Trophoblast cell (in vitro differentiated cells and primary cell): Measurements from ENCODE around the gene CFDP1.

Experiments used
- DNase-seq, 2 donors: peaks; one replicate each; pipeline ENCODE4 v3.0.0-alpha.2; 2016
- H2AFZ ChIP-seq: 2 replicates; pipeline ENCODE4 v1.6.1; 2013; ENCODE audit warnings: low read length, moderate library complexity, mild to moderate bottlenecking; ENCODE audit not compliant: insufficient read depth, poor library complexity
- H2AK5ac ChIP-seq: 2 replicates; pipeline ENCODE4 v1.6.1; 2013; ENCODE audit warnings: mild to moderate bottlenecking, low read length
- H2BK120ac ChIP-seq: 2 replicates; pipeline ENCODE4 v1.6.1; 2013; ENCODE audit warnings: low read length, mild to moderate bottlenecking, moderate library complexity; ENCODE audit not compliant: insufficient read depth, poor library complexity
- H2BK12ac ChIP-seq: 2 replicates; pipeline ENCODE4 v1.6.1; 2013; ENCODE audit warnings: mild to moderate bottlenecking, low read length, moderate library complexity
- H2BK5ac ChIP-seq: 2 replicates; pipeline ENCODE4 v1.6.1; 2013; ENCODE audit warnings: low read length, low read depth, moderate library complexity, mild to moderate bottlenecking; ENCODE audit not compliant: poor library complexity
- H3K14ac ChIP-seq: 2 replicates; pipeline ENCODE4 v1.6.1; 2013; ENCODE audit warnings: mild to moderate bottlenecking, low read length
- H3K18ac ChIP-seq: 2 replicates; pipeline ENCODE4 v1.6.1; 2013; ENCODE audit warnings: mild to moderate bottlenecking, low read length
- H3K23ac ChIP-seq: 2 replicates; pipeline ENCODE4 v1.6.1; 2013; ENCODE audit warnings: low read length
- H3K27ac ChIP-seq: 2 replicates; pipeline ENCODE4 v1.5.1; 2013; ENCODE audit warnings: low read depth, mild to moderate bottlenecking, inconsistent platforms, low read length, moderate library complexity
- H3K27me3 ChIP-seq: 2 replicates; pipeline ENCODE4 v1.6.1; 2013; ENCODE audit warnings: inconsistent platforms, mild to moderate bottlenecking, low read length, moderate library complexity; ENCODE audit not compliant: insufficient read depth
- H3K36me3 ChIP-seq, 2 experiments: 1 replicate in 1 of 2; 2 replicates in 1 of 2; pipeline ENCODE4 v1.6.1; 2013; ENCODE audit warnings: low read length in 2 of 2, mild to moderate bottlenecking in 2 of 2, moderate library complexity in 1 of 2; ENCODE audit not compliant: insufficient read depth in 2 of 2, control insufficient read depth in 1 of 2
- H3K4ac ChIP-seq: 2 replicates; pipeline ENCODE4 v1.6.1; 2013; ENCODE audit warnings: low read depth, mild to moderate bottlenecking, low read length, moderate library complexity
- H3K4me1 ChIP-seq, 2 experiments: 1 replicate in 1 of 2; 2 replicates in 1 of 2; pipeline ENCODE4 v1.6.1; 2013; ENCODE audit warnings: low read length in 2 of 2, mild to moderate bottlenecking in 2 of 2, moderate library complexity in 1 of 2; ENCODE audit not compliant: insufficient read depth in 2 of 2, control insufficient read depth in 1 of 2
- H3K4me2 ChIP-seq: 2 replicates; pipeline ENCODE4 v1.6.1; 2013; ENCODE audit warnings: inconsistent platforms, mild to moderate bottlenecking, low read length, moderate library complexity
- H3K4me3 ChIP-seq: 2 replicates; pipeline ENCODE4 v1.5.1; 2013; ENCODE audit warnings: mild to moderate bottlenecking, low read depth, low read length, inconsistent platforms
- H3K79me1 ChIP-seq: one replicate; pipeline ENCODE4 v1.6.1; 2013; ENCODE audit warnings: low read length
- H3K79me2 ChIP-seq: 2 replicates; pipeline ENCODE4 v1.6.1; 2013; ENCODE audit warnings: low read length, mild to moderate bottlenecking; ENCODE audit not compliant: control insufficient read depth, insufficient read depth, poor library complexity
- H3K9ac ChIP-seq: 2 replicates; pipeline ENCODE4 v1.6.1; 2013; ENCODE audit warnings: mild to moderate bottlenecking, low read length
- H3K9me3 ChIP-seq: 2 replicates; pipeline ENCODE4 v1.6.1; 2013; ENCODE audit warnings: low read depth, mild to moderate bottlenecking, control low read depth, inconsistent platforms, low read length; ENCODE audit not compliant: insufficient read depth
- H4K12ac ChIP-seq: 2 replicates; pipeline ENCODE4 v1.6.1; 2013; ENCODE audit warnings: low read depth, mild to moderate bottlenecking, low read length, moderate library complexity
- H4K8ac ChIP-seq: 2 replicates; pipeline ENCODE4 v1.6.1; 2013; ENCODE audit warnings: low read depth, mild to moderate bottlenecking, low read length, moderate library complexity
- H4K91ac ChIP-seq: one replicate; pipeline ENCODE4 v1.6.1; 2013; ENCODE audit warnings: low read depth, mild to moderate bottlenecking, low read length, moderate library complexity
- WGBS: extraction: QIAGEN DNeasy Blood & Tissue Kit; methylation state at CpG from one replicate; pipeline ENCODE4 v1.1.7; 2013; ENCODE audit warnings: missing lambda C conversion rate; ENCODE audit not compliant: insufficient read length, insufficient coverage; ENCODE audit errors: extremely low coverage; 5-methylcytosine and 5-hydroxymethylcytosine counted together

Gene CFDP1

DNA sequence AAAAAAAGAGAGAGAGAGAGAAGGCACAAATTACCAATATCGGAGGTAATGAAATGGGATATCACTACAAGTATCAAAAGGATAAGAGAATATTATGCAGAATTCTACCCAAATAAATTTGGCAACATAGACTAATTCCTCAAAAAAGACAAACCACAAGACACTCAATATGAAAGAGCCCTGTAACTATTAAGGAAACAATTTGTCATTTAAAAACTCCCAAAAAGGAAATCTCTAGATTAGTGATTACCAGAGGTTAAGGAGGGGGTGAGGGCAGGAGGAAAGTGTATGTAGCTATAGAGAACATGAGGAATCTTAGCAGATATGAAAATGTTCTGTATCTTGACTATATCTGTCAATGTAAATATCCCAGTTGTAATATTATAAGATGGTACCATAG lies 54.0 kb downstream of the CFDP1 start:
- H2AK5ac ChIP-seq: no peak overlapping the region
- H2AFZ ChIP-seq: no peak overlapping the region
- H2BK120ac ChIP-seq: no peak overlapping the region
- no peak overlapping the region for H4K8ac ChIP-seq
- H3K9ac ChIP-seq: no peak overlapping the region
- H3K79me1 ChIP-seq: peaks cover 5% of the 10 kb centered on the region
- no peak overlapping the region for H2BK5ac ChIP-seq
- peaks cover 3 to 8% of the 10 kb centered on the region in 2 experiments for H3K4me1 ChIP-seq
- H3K18ac ChIP-seq: no peak overlapping the region
- peaks cover 0 to 2% of the 10 kb centered on the region in 2 experiments for H3K36me3 ChIP-seq
- H3K27me3 ChIP-seq: no peaks in the 10 kb centered on the region
- no peaks in the 10 kb centered on the region for H3K79me2 ChIP-seq
- no peak overlapping the region for H4K91ac ChIP-seq
- H3K14ac ChIP-seq: no peak overlapping the region
- H3K4me3 ChIP-seq: no peak overlapping the region
- no peaks in the 10 kb centered on the region for H3K9me3 ChIP-seq
- H3K27ac ChIP-seq: no peak overlapping the region
- WGBS: no CpG with 5 or more reads among the region's 1 CpG
- H2BK12ac ChIP-seq: no peak overlapping the region
- no peak overlapping the region for H3K4ac ChIP-seq
- H4K12ac ChIP-seq: no peak overlapping the region
- no peak overlapping the region for H3K4me2 ChIP-seq
- no peak for DNase-seq
- H3K23ac ChIP-seq: no peak overlapping the region

DNA sequence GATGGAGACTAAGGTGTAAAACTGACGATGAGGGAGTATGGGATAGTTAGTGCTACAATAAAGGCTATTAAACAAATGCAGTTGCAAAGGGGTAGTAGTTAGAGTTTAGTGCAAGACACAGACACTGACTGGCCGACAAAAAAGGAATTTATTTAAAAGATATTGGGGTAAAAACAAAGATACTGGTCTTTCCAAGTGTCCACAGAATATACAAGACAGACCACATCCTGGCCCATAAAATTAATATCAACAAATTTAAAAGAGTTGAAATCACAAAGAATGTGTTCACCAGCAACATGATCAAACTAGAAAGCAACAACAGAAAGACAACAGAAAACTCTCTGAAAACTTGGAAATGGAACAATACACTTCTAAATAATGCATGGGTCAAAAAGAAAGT lies 54.7 kb downstream of the CFDP1 start:
- H3K79me2 ChIP-seq: no peaks in the 10 kb centered on the region
- H3K27me3 ChIP-seq: no peaks in the 10 kb centered on the region
- H2BK120ac ChIP-seq: no peak overlapping the region
- H3K23ac ChIP-seq: peak overlapping the region; percentile 78
- no peak overlapping the region for H4K12ac ChIP-seq
- H2AK5ac ChIP-seq: no peak overlapping the region
- no peaks in the 10 kb centered on the region for H3K9me3 ChIP-seq
- H2AFZ ChIP-seq: no peak overlapping the region
- no peak overlapping the region for H2BK12ac ChIP-seq
- H3K4ac ChIP-seq: no peak overlapping the region
- H3K79me1 ChIP-seq: peaks cover 5% of the 10 kb centered on the region
- H3K14ac ChIP-seq: no peak overlapping the region
- H3K36me3 ChIP-seq: peaks cover 0 to 2% of the 10 kb centered on the region in 2 experiments
- H4K8ac ChIP-seq: no peak overlapping the region
- H3K4me3 ChIP-seq: no peak overlapping the region
- H3K4me1 ChIP-seq: peaks cover 3 to 8% of the 10 kb centered on the region in 2 experiments
- no peak for DNase-seq
- H3K4me2 ChIP-seq: no peak overlapping the region
- no peak overlapping the region for H3K9ac ChIP-seq
- H4K91ac ChIP-seq: no peak overlapping the region
- no peak overlapping the region for H3K27ac ChIP-seq
- WGBS: no CpG with 5 or more reads among the region's 2 CpGs
- no peak overlapping the region for H2BK5ac ChIP-seq
- H3K18ac ChIP-seq: no peak overlapping the region

- peak; percentile 78 to 94 for DNase-seq
- H3K36me3 ChIP-seq: no peaks in the 10 kb centered on the region
- H3K79me1 ChIP-seq: peaks cover 5% of the 10 kb centered on the region
- H3K27me3 ChIP-seq: no peaks in the 10 kb centered on the region
- no peak overlapping the region for H3K4me3 ChIP-seq
- no peak overlapping the region for H3K18ac ChIP-seq
- H3K4me2 ChIP-seq: no peak overlapping the region
- no peak overlapping the region for H3K27ac ChIP-seq
- no peak overlapping the region for H3K23ac ChIP-seq
- no peak overlapping the region for H4K91ac ChIP-seq
- H3K4me1 ChIP-seq: peaks cover 3 to 8% of the 10 kb centered on the region in 2 experiments
- H4K8ac ChIP-seq: no peak overlapping the region
- WGBS: no CpG with 5 or more reads among the region's 6 CpGs
- H2AK5ac ChIP-seq: no peak overlapping the region
- H3K9me3 ChIP-seq: no peaks in the 10 kb centered on the region
- H2BK12ac ChIP-seq: no peak overlapping the region
- H3K79me2 ChIP-seq: no peaks in the 10 kb centered on the region
- H2BK120ac ChIP-seq: no peak overlapping the region
- no peak overlapping the region for H2BK5ac ChIP-seq
- no peak overlapping the region for H2AFZ ChIP-seq
- H3K9ac ChIP-seq: no peak overlapping the region
- no peak overlapping the region for H3K4ac ChIP-seq
- no peak overlapping the region for H3K14ac ChIP-seq
- H4K12ac ChIP-seq: no peak overlapping the region
These were observed 55.4 kb downstream of the CFDP1 start for GRCh38 chr16:75377729-75378386.

GRCh38 chr16:75376475-75377161 lies 56.7 kb downstream of the CFDP1 start:
- no peaks in the 10 kb centered on the region for H3K27me3 ChIP-seq
- H4K91ac ChIP-seq: peak overlapping the region; percentile 24
- H4K8ac ChIP-seq: peak overlapping the region; percentile 60
- H3K9ac ChIP-seq: no peak overlapping the region
- peak overlapping the region; percentile 71 for H3K27ac ChIP-seq
- H3K4ac ChIP-seq: no peak overlapping the region
- no peak overlapping the region for H3K4me3 ChIP-seq
- WGBS: no CpG with 5 or more reads among the region's 7 CpGs
- peak overlapping the region; percentile 46 for H2AK5ac ChIP-seq
- no peak overlapping the region for H3K23ac ChIP-seq
- peaks cover 5% of the 10 kb centered on the region for H3K79me1 ChIP-seq
- no peaks in the 10 kb centered on the region for H3K79me2 ChIP-seq
- peak overlapping the region; percentile 94 for H3K18ac ChIP-seq
- H2BK12ac ChIP-seq: peak overlapping the region; percentile 76
- peak overlapping the region; percentile 82 for H3K14ac ChIP-seq
- peak overlapping the region; percentile 56 for H2BK5ac ChIP-seq
- no peak overlapping the region for H2AFZ ChIP-seq
- H4K12ac ChIP-seq: no peak overlapping the region
- DNase-seq: peak; percentile 93 to 100
- peaks cover 3 to 8% of the 10 kb centered on the region in 2 experiments for H3K4me1 ChIP-seq
- no peaks in the 10 kb centered on the region for H3K36me3 ChIP-seq
- no peak overlapping the region for H3K4me2 ChIP-seq
- no peaks in the 10 kb centered on the region for H3K9me3 ChIP-seq
- peak overlapping the region; percentile 76 for H2BK120ac ChIP-seq
